Measurements from ENCODE around the gene MPEG1.

- TF ChIP-seq EZH2 (IDR thresholded peaks at IDR 0.05; ENCODE audit: insufficient read depth, poor library complexity, severe bottlenecking) (no peak), EZH2phosphoT487 (IDR thresholded peaks at IDR 0.05; ENCODE audit: insufficient read depth, low read depth) (no peak)
These were observed 3.8 kb downstream of the MPEG1 start for GRCh38 chr11:59208956-59209355.
